Measurements from ENCODE around the gene DCST2. TPM values are rescaled to one million over a fixed set of nuclear protein-coding genes. Genes with fewer than 3 reads are reported as not detected.

Gene DCST2
- polyA plus RNA-seq, 1 donor from 2014 or later: 1.8 TPM

DNA sequence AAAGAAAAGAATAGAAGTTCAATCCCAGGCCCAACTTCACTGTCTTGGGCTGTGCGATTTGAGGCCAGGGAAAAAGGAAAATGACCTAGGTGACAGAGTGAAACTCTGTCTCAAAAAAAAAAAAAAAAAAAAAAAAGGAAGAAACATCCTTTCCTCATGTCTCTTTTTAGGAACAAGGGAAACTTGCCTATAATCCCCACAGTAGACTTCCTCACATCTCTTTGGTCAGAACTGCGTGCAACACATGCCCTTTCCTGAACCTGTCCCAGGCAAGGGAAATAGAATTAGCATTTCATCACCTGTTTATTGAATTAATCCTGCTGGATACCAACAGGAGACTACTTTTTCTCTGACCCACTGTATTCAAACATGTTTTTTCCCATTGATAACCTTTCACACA is 2.4 kb upstream of the DCST2 start:
- H3K9ac ChIP-seq (ENCODE audit: low read length): no peak overlapping the region
- no peak overlapping the region for H3K4me3 ChIP-seq (ENCODE audit: low read length)
- H3K27ac ChIP-seq (ENCODE audit: low read length): no peak overlapping the region
- no peaks in the 10 kb centered on the region for H3K9me2 ChIP-seq (ENCODE audit: insufficient read depth, low read length)
- no peak overlapping the region for H3K4me2 ChIP-seq (ENCODE audit: low read length)
- TF ChIP-seq POLR2AphosphoS5 (IDR thresholded peaks at IDR 0.05) (no peak), EZH2 (IDR thresholded peaks at IDR 0.05; ENCODE audit: borderline replicate concordance, insufficient read depth, low read length, poor library complexity, severe bottlenecking) (no peak), RAD21 (conservative IDR thresholded peaks at IDR 0.05) (no peak), TAF1 (IDR thresholded peaks at IDR 0.05; ENCODE audit: low read depth) (no peak), REST (IDR thresholded peaks at IDR 0.05; ENCODE audit: borderline replicate concordance) (no peak), MXI1 (conservative IDR thresholded peaks at IDR 0.05; ENCODE audit: poor library complexity, severe bottlenecking) (no peak), SMC3 (conservative IDR thresholded peaks at IDR 0.05; ENCODE audit: poor library complexity) (no peak), CTCF (IDR thresholded peaks at IDR 0.05; ENCODE audit: poor library complexity, severe bottlenecking) (no peak), EP300 (conservative IDR thresholded peaks at IDR 0.05; ENCODE audit: poor library complexity, severe bottlenecking) (no peak)
- H2AFZ ChIP-seq (ENCODE audit: low read depth, low read length): no peak overlapping the region
- H3K27me3 ChIP-seq (ENCODE audit: insufficient read depth, low read depth, low read length): no peaks in the 10 kb centered on the region
- no peaks in the 10 kb centered on the region for H3F3A ChIP-seq (ENCODE audit: insufficient read depth, low read length, poor library complexity, severe bottlenecking)
- H3K79me2 ChIP-seq (replicated peaks; ENCODE audit: insufficient read depth, low read length): no peaks in the 10 kb centered on the region
- no peaks in the 10 kb centered on the region for H3K9me3 ChIP-seq (ENCODE audit: low read length)
- H3K36me3 ChIP-seq (ENCODE audit: insufficient read depth, low read length): no peaks in the 10 kb centered on the region
- no peaks in the 10 kb centered on the region for H4K20me1 ChIP-seq (ENCODE audit: insufficient read depth)

GRCh38 chr1:155034318-155035208 is 982 bp upstream of the DCST2 start:
- Histone ChIP-seq H3K36me3 (ENCODE audit: insufficient read depth, low read length) (no peaks in the 10 kb centered on the region), H3K4me2 (ENCODE audit: low read length) (no peak overlapping the region), H3F3A (ENCODE audit: insufficient read depth, low read length, poor library complexity, severe bottlenecking) (no peaks in the 10 kb centered on the region), H4K20me1 (ENCODE audit: insufficient read depth) (no peaks in the 10 kb centered on the region), H3K4me3 (ENCODE audit: low read length) (no peak overlapping the region), H3K9ac (ENCODE audit: low read length) (no peak overlapping the region), H2AFZ (ENCODE audit: low read depth, low read length) (no peak overlapping the region), H3K27me3 (ENCODE audit: insufficient read depth, low read depth, low read length) (no peaks in the 10 kb centered on the region), H3K27ac (ENCODE audit: low read length) (no peak overlapping the region), H3K9me2 (ENCODE audit: insufficient read depth, low read length) (no peaks in the 10 kb centered on the region), H3K79me2 (replicated peaks; ENCODE audit: insufficient read depth, low read length) (no peaks in the 10 kb centered on the region), H3K9me3 (ENCODE audit: low read length) (no peaks in the 10 kb centered on the region)
- TF ChIP-seq MXI1 (conservative IDR thresholded peaks at IDR 0.05; ENCODE audit: poor library complexity, severe bottlenecking) (no peak), EP300 (conservative IDR thresholded peaks at IDR 0.05; ENCODE audit: poor library complexity, severe bottlenecking) (no peak), POLR2AphosphoS5 (IDR thresholded peaks at IDR 0.05) (no peak), RAD21 (conservative IDR thresholded peaks at IDR 0.05) (no peak), REST (IDR thresholded peaks at IDR 0.05; ENCODE audit: borderline replicate concordance) (no peak), CTCF (IDR thresholded peaks at IDR 0.05; ENCODE audit: poor library complexity, severe bottlenecking) (no peak)

All from neural cell (in vitro differentiated cells).